Endothelial cell of umbilical vein (primary cell): Measurements from ENCODE around the gene USP40. TPM values are rescaled to one million over a fixed set of nuclear protein-coding genes. Genes with fewer than 3 reads are reported as not detected.

Experiments
- BruUV-seq: library from RNA; stranded (reverse); fragments of 400-500 nt; replicated peaks from 2 replicates; lab custom pipeline; 2021; lab: Mats Ljungman, UMichigan
- CTCF ChIA-PET: fragments of 300-600, 350-600 bp; sonication (Branson Sonifier 250); formaldehyde crosslinking; loops from one replicate; lab custom pipeline; 2021; ENCODE audit warnings: antibody characterized with exemption, inconsistent platforms; lab: Charles Lee
- POLR2A ChIA-PET: fragments of 300-600, 350-600 bp; sonication (Branson Sonifier 250); formaldehyde crosslinking; loops from one replicate; lab custom pipeline; 2021; ENCODE audit warnings: antibody characterized with exemption, inconsistent platforms; lab: Charles Lee
- DNase-seq: peaks from one replicate; pipeline ENCODE4 v3.0.0-alpha.2; 2011; ENCODE audit warnings: low read depth, low spot score
- FAIRE-seq: peaks from 2 replicates; lab custom pipeline; 2011; peaks lifted over from hg19 to GRCh38; lab: Jason Lieb, UNC
- H2AFZ ChIP-seq: 2 replicates; pipeline ENCODE4 v1.6.0; 2012; ENCODE audit warnings: low read depth, low read length, control low read depth, inconsistent platforms
- H3K27ac ChIP-seq: 2 replicates; pipeline ENCODE4 v1.5.1; 2011; ENCODE audit warnings: low read depth, mild to moderate bottlenecking, control low read depth, low read length, moderate library complexity; ENCODE audit not compliant: insufficient read depth
- H3K27me3 ChIP-seq, 2 experiments: 2 replicates each; pipeline versions ENCODE4 v1.6.0 to v1.6.1; 2011; ENCODE audit warnings: low read length in 2 of 2, mixed read lengths in 1 of 2; ENCODE audit not compliant: control insufficient read depth in 2 of 2, insufficient read depth in 2 of 2
- H3K36me3 ChIP-seq, 2 experiments: 2 replicates in 1 of 2; 3 replicates in 1 of 2; pipeline ENCODE4 v1.5.1; 2011; ENCODE audit warnings: low read length in 2 of 2, mild to moderate bottlenecking in 1 of 2, moderate library complexity in 1 of 2; ENCODE audit not compliant: control insufficient read depth in 2 of 2, insufficient read depth in 2 of 2; ENCODE audit errors: extremely low read depth in 1 of 2
- H3K4me1 ChIP-seq: 3 replicates; pipeline ENCODE4 v1.5.1; 2011; ENCODE audit warnings: mild to moderate bottlenecking, low read length; ENCODE audit not compliant: control insufficient read depth, insufficient read depth; ENCODE audit errors: extremely low read depth
- H3K4me2 ChIP-seq: 2 replicates; pipeline ENCODE4 v1.6.1; 2011; ENCODE audit warnings: low read length, control low read depth, mixed read lengths; ENCODE audit not compliant: insufficient read depth
- H3K4me3 ChIP-seq, 3 experiments: fragments of 200-600 bp in 1 of 3; sonication (generic), shearing (Covaris generic) in 1 of 3; replicated peaks in 1 of 3; 2 replicates each; pipeline ENCODE4 v1.5.1; 2011 to 2016; ENCODE audit warnings: control low read depth in 3 of 3, low read length in 3 of 3, mild to moderate bottlenecking in 2 of 3, inconsistent platforms in 1 of 3, low read depth in 1 of 3, moderate library complexity in 1 of 3; ENCODE audit not compliant: insufficient read depth in 1 of 3
- H3K79me2 ChIP-seq: 2 replicates; pipeline ENCODE4 v1.6.0; 2012; ENCODE audit warnings: low read length, inconsistent platforms; ENCODE audit not compliant: control insufficient read depth, insufficient read depth
- H3K9ac ChIP-seq: replicated peaks from 2 replicates; pipeline ENCODE3; 2011; ENCODE audit warnings: low read length, control low read depth; ENCODE audit not compliant: insufficient read depth; ENCODE audit errors: extremely low read depth
- H3K9me1 ChIP-seq: replicated peaks from 3 replicates; pipeline ENCODE4 v1.6.0; 2011; ENCODE audit warnings: mild to moderate bottlenecking, low read length; ENCODE audit not compliant: control insufficient read depth, insufficient read depth; ENCODE audit errors: extremely low read depth
- H3K9me3 ChIP-seq: replicated peaks from 2 replicates; pipeline ENCODE4 v1.5.1; 2012; ENCODE audit warnings: low read length, inconsistent platforms; ENCODE audit not compliant: control insufficient read depth, insufficient read depth
- H4K20me1 ChIP-seq: replicated peaks from 2 replicates; pipeline ENCODE3; 2011; ENCODE audit warnings: mild to moderate bottlenecking, low read length; ENCODE audit not compliant: control insufficient read depth, insufficient read depth; ENCODE audit errors: extremely low read depth
- CTCF ChIP-seq, 2 donors: IDR thresholded peaks; 1 replicate in 1 of 2; 2 replicates in 1 of 2; pipeline ENCODE4 v1.5.1; 2011; ENCODE audit warnings: low read length in 2 of 2, mild to moderate bottlenecking in 2 of 2, moderate library complexity in 2 of 2, control low read depth in 1 of 2, inconsistent platforms in 1 of 2, low read depth in 1 of 2; ENCODE audit not compliant: insufficient read depth in 1 of 2; ENCODE audit errors: extremely low read depth in 1 of 2
- EZH2 ChIP-seq: IDR thresholded peaks from 2 replicates; pipeline ENCODE4 v1.6.1; 2012; ENCODE audit warnings: borderline replicate concordance, low read depth, mild to moderate bottlenecking, moderate library complexity, low read length, inconsistent platforms; ENCODE audit not compliant: severe bottlenecking
- FOS ChIP-seq: IDR thresholded peaks from 2 replicates; pipeline ENCODE4 v1.6.1; 2011; ENCODE audit warnings: mild to moderate bottlenecking, low read length, moderate library complexity, borderline replicate concordance; ENCODE audit not compliant: insufficient read depth
- GATA2 ChIP-seq: IDR thresholded peaks from 2 replicates; pipeline ENCODE4 v1.7.0; 2011; ENCODE audit warnings: low read depth, mild to moderate bottlenecking, moderate library complexity, mixed read lengths, low read length; ENCODE audit not compliant: insufficient read length, insufficient read depth
- JUN ChIP-seq: IDR thresholded peaks from 2 replicates; pipeline ENCODE4 v1.6.1; 2011; ENCODE audit warnings: borderline replicate concordance, low read depth; ENCODE audit not compliant: insufficient read length, insufficient read depth
- MAX ChIP-seq: IDR thresholded peaks from 2 replicates; pipeline ENCODE4 v1.6.1; 2011; ENCODE audit not compliant: insufficient read depth, insufficient read length
- MYC ChIP-seq: IDR thresholded peaks from one replicate; pipeline ENCODE4 v1.6.1; 2011; ENCODE audit warnings: mild to moderate bottlenecking, low read depth, low read length
- POLR2A ChIP-seq: IDR thresholded peaks from 2 replicates; pipeline ENCODE4 v1.6.1; 2012; ENCODE audit warnings: low read depth, mild to moderate bottlenecking, control low read depth, low read length
- POLR2AphosphoS5 ChIP-seq: IDR thresholded peaks from 2 replicates; pipeline ENCODE4 v1.6.1; 2012; ENCODE audit warnings: low read depth, mild to moderate bottlenecking, control low read depth, low read length, moderate library complexity; ENCODE audit not compliant: insufficient read depth
- dilution Hi-C: fragments of 300-500 bp; cut with MboI; formaldehyde crosslinking; loops from one replicate; pipeline ENCODE4 v1.15.0; 2019; ENCODE audit warnings: low sequenced_read_pairs; ENCODE audit not compliant: extremely low pct_ligation_motif_present
- intact Hi-C: fragments of 100-400 bp; cut with micrococcal nuclease; formaldehyde crosslinking; loops from one replicate; pipeline ENCODE4 v1.10.0; 2022
- polyA plus RNA-seq, 4 experiments: library from polyadenylated mRNA; depleted of rRNA in 3 of 4; stranded (reverse) in 3 of 4; unstranded in 1 of 4; fragments of >200 nt; gene quantifications; 2 replicates each; pipeline versions ENCODE4 v1.2.1 to v1.2.3, GENCODE V29; 2011 to 2012; ENCODE audit warnings: missing spikeins in 1 of 4
- total RNA-seq: library from RNA; stranded (reverse); gene quantifications from 2 replicates; pipeline ENCODE4 v1.2.3, GENCODE V29; 2021

Gene USP40
- total and polyA plus RNA-seq, 2 donors (not counting 3 experiments of a cell fraction or from before 2014, with no cell fraction given) = 32.2 to 32.5 TPM

- FAIRE-seq (no peak), DNase-seq (no peak)
- H3K27me3 ChIP-seq = no peaks in the 10 kb centered on the region
- H3K9me3 ChIP-seq = no peaks in the 10 kb centered on the region
- no TSS peak for BruUV-seq
- no peak overlapping the region for H3K27ac ChIP-seq
- CTCF ChIA-PET = no interaction called here
- no peak for TF ChIP-seq MYC
- TF ChIP-seq JUN = no peak
- no peak for TF ChIP-seq FOS
- no peak for TF ChIP-seq CTCF (IDR thresholded peaks at IDR 0.05; ENCODE audit: extremely low read depth in 1 of 2, insufficient read depth in 1 of 2, low read depth in 1 of 2, low read length in 2 of 2)
- TF ChIP-seq POLR2A = no peak
- no peak for TF ChIP-seq GATA2
- TF ChIP-seq POLR2AphosphoS5 = no peak
- TF ChIP-seq MAX = no peak
- TF ChIP-seq EZH2 = no peak
- H3K9me1 ChIP-seq = no peaks in the 10 kb centered on the region
- no peak overlapping the region for H2AFZ ChIP-seq
- H4K20me1 ChIP-seq = no peaks in the 10 kb centered on the region
- intact Hi-C loops = no loop called here
- H3K36me3 ChIP-seq = no peaks in the 10 kb centered on the region
- no peak overlapping the region for H3K4me3 ChIP-seq
- no peaks in the 10 kb centered on the region for H3K4me1 ChIP-seq
- H3K9ac ChIP-seq = no peak overlapping the region
- POLR2A ChIA-PET = no interaction called here
- dilution Hi-C loops = no loop called here
- no peak overlapping the region for H3K4me2 ChIP-seq
- no peaks in the 10 kb centered on the region for H3K79me2 ChIP-seq
Measured at GRCh38 chr2:233605680-233606079, 39.1 kb upstream of the USP40 start.
